NCI-H82 (cell line): Measurements from ENCODE around the gene ADAMTS2.
A peak's percentile ranks its signal among the peaks of the same experiment; 100 is the strongest.

Experiments used
- DNase-seq: peaks from one replicate; lab custom pipeline; 2025; lab: John Stamatoyannopoulos, UW

The ADAMTS2 gene

DNA sequence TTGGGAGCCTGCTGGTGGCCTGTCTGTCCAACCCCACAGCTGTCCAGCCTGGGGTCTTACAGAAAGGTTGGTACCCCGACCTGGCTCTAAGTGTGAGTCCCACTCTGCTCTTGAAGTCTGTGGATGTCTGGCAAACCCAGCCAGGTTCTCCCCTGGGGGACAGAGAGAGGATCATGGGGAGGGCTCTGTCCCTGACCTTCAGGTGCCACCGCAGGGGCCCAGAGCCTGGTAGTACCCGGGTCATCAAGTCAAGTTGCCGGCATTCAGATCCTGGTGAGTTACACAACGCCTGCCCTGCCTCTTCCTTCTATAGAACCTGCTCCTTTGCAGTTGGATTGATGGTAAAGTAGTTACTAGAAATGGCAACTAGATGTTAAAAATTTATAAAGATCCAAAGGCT lies 66.7 kb downstream of the ADAMTS2 start:
- DNase-seq = no peak

DNA sequence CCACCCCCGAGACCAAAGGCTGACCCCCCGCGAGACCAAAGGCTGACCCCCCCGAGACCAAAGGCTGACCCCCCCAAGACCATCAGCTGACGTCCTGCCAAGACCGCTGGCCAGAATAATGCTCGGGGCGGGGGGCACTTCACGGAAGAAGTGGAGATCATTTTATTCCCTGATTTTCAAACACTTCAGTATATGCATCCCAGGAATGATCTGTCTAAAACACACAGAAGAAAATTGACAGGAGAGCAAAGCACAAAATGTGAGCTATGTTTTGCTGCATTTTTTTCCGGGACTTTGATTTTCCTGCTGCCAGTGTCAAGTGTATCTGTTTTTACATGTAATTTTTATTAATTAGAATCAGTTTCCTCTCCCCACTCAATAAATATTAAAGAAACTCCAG lies 67.1 kb downstream of the ADAMTS2 start:
- DNase-seq = no peak

DNA sequence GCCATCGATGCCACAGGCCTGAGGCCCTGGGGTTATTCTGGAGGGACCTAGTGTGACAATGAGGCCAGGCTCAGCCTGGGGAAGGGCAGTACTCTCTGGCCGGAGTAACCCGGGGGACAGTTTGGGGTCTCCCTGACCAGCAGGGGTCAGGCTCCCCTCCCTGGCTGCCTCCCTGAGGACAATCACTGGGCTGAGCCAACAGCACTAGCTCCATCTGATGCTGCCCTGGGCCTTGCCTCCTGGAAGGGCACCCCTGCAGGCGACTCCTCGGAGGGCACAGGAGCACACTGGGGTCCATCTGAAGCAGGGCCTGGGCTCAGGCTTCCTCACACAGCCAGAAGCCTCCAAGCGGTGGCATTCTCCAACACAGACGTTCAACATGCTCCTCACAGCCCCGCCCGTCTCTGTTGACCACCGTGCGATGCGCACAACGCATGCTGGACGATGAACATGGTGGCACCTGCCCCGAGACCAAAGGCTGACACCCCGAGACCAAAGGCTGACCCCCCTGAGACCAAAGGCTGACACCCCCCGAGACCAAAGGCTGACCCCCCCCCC lies 68.3 kb downstream of the ADAMTS2 start:
- no peak for DNase-seq

DNA sequence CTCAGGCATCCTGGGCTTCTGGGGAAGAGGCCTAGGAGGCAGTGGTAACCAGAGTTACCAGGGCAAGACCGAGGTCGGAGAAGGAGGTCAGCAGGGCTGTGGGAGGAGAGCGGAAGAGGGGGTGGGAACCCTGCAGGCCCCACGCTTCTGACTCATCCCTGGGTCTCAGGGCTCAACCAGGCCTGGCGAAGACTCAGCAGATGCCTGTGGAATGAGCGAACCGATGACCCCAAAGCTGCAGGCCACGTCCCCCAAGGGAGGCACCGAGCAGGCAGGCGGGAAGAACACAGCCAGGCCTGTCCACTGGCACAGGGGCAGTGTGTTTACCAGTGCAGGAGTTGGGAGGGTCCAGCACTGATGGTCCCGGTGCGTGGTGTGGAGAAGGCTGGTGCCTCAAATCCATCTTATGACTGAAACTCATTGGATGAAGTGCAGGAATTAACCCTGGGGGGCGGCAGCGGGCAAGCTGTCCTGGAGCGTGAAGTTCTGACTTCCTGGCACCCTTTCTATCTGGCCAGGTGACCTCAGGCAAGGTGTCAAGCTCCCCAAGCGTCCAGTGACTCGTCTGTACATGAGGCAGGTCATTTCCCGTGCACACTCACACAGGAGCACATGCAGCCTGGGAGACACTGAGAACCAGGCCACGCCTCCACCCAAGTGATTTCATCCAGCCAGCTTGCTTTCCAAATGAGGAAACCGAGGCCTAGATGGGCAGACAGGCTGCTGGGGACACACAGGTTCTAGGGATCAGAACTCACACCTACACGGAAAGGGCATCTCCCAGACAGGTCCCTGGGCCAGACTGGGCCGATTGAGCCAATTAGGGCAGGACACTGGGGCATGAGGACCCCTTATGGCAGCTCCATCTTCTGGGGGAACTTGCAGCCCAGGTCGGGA lies 69.1 kb downstream of the ADAMTS2 start:
- no peak for DNase-seq

DNA sequence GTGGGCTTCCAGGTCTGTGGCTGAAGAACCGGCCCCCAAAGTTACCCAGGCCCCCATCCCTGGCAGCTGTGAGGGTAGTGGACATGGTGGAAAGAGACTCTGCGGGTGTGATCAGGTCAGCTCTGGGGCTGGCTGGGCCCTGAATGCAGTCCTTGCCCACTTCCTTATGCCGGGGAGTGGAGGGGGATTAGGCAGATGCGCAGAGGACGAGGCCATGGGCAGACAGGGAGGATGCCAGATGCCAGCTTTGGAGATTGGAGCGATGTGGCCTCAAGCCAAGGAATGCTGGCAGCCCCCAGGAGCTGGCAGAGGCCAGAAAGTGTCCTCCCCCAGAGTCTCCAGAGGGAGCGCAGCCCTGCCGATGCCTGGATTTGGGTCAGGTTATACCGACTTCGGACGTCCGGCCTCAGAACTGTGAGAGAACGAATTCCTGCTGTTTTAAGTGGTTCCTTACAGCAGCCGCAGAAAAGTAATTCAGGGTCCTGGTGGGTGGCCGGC lies 69.8 kb downstream of the ADAMTS2 start:
- no peak for DNase-seq

DNA sequence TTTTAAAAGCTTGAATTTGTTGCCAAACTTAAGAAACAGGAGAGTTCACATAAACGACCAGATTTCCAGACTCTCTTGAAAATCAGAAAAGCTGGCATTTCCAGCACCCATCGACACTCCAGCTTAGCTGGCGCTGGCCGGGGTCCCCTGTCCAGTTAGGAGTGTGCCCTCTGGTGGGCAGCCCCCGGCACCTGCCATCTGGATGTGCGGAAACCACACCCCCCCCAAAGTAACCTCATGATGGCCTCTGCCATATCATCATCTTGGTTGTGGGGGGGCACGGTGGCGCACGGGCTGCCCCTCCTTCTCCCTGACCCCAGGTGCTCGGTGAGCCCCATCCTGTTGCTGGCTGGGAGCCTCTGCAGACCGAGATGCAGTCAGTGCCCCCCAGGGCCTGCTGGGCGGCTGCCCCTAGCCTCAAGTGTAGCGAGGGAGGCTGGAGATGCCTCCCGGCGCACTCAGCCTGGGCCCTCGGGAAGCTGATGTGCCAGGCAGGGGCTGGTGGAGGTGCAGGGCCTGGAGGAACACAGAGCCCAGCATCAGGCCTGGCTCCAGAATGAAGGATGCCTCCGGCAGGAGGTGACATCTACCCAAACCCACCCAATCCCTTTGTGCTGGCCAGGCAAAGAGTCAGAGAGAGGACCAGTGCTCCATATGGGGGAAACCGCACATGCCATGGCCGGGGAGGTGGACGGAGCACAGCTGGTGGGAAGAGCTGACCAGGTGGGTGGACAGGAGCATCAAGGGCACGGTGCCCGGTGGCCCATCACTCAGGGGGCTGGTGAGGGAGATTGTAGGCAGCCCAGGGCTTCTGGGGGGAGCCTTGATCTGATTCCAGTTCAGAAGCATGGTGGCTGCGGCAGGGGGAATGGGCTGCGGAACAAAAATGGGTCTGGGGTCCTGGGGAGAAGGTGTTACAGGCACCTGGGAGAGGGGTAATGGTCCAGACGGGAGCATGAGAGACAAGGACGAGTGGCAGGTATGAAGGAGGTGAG lies 70.6 kb downstream of the ADAMTS2 start:
- DNase-seq = no peak

DNA sequence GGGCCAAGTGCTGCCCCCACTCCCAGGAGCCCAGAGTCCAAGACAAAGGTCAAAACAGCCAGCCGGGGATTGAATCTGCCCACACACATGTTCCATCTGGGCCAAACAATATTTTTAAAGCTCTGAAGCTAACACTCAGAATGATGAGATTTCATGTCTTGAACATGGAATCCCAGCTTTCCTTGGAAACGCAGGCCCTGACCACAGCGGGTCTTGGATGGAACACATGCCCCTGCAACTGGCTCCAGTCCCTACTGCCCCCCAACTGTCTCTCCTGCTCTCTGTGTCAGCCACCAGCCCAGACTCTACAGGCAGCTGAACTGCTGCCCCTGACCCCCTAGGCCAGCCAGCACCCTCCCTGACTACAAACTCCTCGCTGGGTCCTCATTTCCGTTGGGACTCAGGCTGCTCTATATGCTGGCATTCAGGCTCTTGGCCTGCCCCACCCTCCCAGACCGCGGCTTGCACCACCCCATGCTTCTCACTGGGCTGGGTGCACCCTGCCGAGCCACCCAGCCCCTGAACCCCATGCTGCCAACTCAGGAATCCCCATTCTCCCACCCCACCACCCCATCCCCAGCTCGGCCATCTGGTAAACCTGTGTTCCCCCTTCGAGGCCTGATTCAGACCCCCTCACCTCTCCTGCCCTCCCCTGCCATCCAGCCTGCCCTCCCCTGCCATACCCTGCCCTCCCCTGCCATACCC lies 71.7 kb downstream of the ADAMTS2 start:
- no peak for DNase-seq

DNA sequence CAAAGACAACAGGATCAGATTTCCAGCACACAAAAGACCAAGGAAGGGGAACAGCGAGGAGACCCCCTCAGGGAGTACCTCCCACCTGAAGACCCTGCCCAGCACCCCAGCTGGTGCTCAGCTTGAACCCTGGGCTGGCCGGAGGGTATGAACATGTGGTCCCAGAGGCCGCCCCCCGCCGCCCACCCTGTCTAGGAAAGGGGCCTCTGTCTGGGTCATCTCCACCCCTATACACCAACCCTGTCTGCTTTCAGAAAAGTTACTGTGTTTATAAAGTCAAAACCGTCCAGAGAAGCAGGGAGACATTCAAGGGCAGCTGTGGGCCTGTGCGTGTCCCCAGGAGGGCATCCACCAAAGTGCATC lies 72.2 kb downstream of the ADAMTS2 start:
- no peak for DNase-seq

DNA sequence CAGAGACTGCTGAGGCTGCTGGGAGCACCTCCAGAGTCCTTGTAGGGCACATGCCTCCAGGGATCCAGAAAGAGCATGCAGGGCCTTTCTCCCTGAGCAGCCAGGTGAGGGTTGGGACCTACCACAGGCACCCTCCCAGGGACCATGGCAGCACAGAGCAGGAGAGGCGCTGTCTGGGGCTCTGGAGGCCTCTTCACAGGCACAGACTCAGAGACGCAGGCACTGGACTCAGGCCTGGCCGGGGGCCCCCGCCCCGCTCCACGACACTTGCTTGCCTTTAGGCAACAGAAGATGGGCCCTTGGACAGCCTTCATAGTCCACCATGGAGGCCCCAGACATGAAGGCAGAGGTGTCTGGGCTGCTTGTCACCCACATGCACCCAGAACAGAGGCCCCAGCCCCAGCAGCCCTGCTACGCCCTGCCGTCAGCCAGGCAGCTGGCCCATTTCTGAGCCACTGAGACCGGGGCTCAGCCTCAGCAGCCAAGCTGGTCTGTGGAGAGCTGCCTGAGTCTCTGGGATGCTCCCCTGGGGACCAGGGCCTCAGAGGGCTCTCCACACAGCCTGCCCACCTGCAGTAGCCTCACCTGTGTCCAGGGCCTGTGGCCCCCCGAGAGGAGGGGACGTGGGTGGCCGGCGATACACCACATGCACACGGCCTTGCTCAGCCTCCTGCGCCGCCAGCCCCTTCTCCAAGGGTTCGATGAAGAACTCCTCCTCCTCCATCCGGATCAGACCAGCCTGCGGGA lies 72.8 kb downstream of the ADAMTS2 start:
- no peak for DNase-seq

DNA sequence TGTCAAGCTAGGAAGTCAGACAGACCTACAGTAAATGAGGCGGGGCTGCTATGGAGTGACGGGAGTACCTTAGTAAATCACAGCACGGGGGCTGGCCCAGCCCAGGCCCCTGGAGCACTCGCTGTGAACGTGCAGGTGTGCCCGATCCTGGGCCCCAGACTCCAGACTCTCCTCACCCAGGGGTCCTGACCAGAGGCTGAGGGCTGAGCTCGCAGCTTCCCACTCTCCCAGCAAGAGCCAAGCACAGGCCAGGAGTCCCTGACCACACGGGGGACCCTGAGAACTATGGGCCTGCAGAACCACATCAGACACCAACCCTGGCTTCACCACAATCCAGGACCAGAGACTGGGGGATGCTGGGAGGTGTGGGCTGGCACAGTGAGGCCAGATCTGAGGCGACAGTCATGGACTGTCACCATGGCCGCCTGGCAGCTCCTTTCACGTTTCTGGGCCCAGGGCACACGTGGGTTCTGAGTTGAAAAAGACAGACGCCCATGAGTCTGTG lies 73.4 kb downstream of the ADAMTS2 start:
- no peak for DNase-seq

DNA sequence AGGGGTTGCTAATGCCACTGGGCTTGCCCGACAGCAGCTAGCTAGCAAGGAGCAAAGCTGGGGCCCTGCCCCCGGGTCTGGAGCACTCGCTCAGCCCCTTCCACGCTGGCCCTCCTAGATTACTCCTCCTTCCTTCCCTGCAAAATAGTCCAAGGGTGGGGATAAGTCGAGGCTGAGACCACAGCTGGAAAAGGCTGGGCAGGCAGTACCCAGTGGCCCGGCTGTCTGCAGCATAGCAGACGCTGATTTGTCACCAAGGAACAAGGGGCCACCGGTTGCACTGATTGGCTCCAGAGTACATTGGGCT lies 73.9 kb downstream of the ADAMTS2 start:
- DNase-seq = no peak

DNA sequence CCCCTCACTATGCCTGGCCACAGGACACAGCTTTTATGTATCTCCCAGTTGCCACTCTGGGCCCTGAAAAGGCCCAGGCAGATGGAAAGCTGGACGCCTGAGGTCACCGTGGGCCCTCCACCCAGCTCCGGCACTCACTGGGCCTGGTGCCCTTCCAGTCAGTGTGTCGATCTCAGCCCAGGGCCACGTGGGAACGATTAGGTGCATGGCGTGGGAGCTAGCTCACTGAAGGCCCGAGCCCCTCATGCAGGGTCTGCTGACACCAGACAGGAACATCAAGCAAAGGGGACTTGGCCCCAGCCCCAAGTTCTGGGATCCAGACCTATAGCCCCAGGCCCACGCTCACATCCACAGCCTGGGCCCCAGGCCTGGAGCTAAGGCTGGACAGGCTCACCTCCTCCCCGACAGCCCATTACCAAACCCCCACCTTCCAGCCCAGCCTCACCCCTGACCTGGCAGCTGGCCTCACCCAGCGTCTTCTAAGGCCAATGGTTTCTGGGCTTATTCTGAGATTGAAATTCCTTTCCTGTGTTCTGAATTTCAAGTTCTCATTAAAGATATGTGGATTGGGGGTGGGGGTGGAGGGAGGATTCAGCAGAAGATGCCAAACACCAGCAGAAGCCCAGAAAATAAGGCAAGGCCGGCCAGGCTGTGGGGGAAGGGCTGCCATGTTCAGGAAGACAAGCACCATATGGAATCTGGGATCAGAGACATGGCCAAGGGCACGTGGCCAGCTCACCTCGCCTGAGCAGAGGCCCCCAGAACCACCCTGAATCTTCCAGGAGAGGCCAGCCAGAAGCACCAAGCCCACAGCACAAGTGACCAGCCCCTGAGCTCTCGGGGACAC lies 74.5 kb downstream of the ADAMTS2 start:
- no peak for DNase-seq

DNA sequence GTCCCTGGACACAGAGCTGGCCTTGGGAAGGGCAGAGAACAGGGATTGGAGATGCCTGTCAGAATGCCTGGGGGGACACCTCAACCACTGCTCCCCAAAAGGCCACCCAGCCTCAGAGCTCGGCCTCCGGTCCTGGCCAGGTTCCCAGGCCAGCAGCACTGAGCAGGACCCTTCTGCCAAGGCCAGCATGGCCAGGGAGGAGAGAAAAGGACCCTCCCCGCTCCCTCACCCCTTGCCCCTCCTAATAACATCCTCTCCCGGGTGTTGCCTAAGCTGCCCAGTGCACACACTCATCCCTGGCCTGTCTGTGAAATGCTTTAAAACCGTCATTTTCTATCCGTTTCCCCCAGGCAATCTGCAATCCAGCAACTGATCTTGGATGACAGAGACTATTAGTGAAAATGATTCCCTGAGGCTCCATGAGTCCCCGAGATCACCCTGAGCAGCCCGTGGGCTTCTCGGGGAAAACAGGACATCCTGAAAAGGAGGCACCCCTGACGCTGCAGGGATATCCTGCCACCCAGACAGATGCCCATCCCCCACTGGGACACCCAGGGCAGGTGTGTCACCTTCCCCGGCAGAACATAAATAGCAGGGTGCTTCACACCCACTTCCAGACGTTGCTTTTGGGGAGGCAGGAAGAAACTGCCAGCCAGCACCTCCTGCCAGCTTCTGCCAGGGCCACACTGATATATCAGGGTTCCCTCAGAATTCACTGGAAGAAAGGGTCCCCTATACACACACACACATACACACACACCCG lies 75.3 kb downstream of the ADAMTS2 start:
- DNase-seq = no peak

DNA sequence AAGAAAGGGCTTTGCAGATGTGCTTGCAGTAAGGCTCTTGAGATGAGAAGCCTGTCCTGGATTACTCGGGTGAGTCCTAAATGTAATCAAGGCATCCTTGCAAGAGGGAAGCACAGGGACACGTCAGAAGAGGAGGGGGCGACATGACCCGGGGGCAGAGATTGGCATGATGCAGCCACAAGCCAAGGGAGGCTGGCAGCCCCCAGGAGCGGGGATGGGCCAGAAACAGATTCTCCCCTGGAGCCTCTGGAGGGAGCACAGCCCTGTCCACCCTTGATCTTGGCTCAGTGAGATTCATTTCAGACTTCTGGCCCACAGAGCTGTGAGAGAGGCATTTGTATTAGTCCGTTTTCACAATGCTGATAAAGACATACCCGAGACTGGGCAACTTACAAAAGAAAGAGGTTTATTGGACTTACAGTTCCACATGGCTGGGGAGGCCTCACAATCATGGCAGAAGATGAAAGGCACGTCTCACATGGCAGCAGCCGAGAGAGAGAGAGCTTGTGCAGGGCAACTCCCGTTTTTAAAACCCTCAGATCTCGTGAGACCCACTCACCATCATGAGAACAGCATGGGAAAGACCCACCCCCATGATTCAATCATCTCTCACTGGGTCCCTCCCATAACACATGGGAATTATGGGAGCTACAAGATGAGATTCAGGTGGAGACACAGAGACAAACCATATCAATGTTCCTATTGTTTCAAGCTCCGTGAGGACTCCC lies 76.1 kb downstream of the ADAMTS2 start:
- DNase-seq = no peak

DNA sequence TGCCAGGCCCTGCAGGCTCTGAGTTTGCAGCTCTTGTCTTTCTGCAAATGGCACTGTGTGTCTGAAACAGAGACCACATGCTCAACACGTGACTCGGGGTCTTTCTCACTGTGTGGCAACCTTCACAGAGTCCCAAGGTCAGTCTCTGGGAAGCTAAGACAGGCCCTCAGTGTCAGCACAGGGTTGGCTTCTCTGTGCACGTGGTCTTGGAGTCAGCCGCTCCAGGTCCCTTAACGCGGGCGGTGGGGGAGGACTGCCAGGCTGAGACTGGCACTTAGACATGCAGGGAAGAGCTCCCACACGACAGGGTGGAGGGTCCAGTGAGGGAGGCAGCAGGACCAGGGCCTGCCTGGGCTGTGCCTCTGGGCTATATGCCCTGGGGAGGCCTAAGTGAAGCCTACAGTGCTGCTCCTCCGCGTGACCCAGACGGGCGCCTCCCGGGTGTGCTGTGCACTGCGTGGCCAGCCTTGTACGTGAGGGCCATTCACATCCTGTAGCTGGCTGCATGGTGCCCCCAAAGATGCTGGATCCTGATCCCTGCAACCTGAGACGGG lies 76.8 kb downstream of the ADAMTS2 start:
- DNase-seq = no peak

DNA sequence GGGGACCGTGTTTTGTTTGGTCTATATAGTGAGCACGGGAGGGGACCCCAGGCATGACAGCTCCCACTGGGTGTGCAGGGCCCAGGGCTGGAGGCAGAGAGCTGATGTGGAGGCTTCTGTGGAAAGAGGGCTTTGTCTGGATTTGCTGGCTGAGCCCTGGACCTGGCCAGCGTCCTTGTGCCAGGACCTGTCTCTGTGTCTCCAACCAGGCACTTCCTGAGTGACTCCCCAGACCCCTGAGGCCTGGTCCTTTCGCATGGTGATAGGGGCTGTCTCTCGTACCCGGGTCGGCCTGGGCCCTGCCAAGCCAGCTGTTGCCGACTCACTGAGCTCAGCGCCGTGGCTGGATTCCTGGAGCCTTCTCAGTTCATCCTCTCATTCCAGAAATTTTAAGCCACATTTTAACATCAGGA lies 77.6 kb downstream of the ADAMTS2 start:
- DNase-seq = no peak

DNA sequence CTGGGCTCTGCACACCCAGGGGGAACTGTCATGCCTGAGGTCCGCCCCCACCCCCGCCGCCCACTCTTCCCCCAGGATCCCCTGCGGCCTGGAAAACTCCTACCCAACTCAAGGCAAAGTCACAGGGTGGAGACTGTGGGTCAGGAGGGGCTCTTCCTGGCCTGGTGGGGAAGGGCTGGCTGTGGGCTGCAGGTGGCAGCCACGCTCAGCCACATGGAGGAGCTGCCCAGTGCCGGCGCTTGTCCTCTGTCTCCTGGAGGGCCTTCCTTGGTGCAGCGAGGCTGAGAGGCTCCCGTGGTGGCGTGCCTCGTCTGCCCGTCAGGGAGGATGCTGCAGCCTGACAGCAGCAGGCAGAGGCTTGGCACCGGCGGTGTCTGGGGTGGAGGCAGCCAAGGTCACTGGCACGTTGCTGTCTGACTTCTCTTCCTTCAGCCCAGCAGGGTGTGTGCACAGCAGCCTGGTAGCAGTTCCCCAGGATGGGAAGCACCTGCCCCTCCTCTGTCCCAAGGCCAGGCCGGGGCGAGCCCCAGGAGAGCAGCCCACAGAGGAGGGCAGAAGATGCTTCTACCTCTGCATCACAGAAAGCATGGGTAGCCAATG lies 78.1 kb downstream of the ADAMTS2 start:
- peak; percentile 5 for DNase-seq
